GM18951 (cell line): Measurements from ENCODE around the gene DLG4.

Experiments
- POLR2A ChIP-seq: IDR thresholded peaks from 4 replicates; pipeline ENCODE4 v1.6.1; 2011; ENCODE audit warnings: mild to moderate bottlenecking; ENCODE audit not compliant: insufficient read length, insufficient read depth; ENCODE audit errors: extremely low read depth
- in situ Hi-C: fragments of 300-500 bp; cut with MboI; formaldehyde crosslinking; loops from one replicate; pipeline ENCODE4 v1.12.0; 2022; ENCODE audit warnings: low sequenced_read_pairs, mixed read lengths, inconsistent platforms; ENCODE audit not compliant: unreplicated experiment

Gene DLG4

DNA sequence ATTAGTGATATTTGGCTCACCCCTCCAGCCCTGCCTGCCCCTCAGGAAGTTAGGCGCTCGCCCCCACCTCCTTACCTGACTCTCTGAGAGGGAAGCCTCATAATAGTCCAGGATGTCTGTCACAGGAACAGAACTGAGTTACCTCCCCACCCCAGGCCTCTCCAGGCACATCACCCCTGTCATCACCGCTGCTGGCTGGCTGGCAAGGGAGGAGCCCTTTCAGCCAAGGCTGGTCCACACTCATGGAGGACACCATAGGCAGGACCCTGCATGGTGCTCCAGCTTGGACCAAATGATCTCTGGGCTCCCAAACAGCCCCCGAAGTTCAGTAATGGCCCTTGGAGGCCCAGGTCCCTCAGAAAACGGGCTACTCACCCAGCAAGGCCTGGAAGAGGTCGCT lies 1.5 kb downstream of the DLG4 start:
- TF ChIP-seq POLR2A, result no peak
- in situ Hi-C loops, result no loop called here

DNA sequence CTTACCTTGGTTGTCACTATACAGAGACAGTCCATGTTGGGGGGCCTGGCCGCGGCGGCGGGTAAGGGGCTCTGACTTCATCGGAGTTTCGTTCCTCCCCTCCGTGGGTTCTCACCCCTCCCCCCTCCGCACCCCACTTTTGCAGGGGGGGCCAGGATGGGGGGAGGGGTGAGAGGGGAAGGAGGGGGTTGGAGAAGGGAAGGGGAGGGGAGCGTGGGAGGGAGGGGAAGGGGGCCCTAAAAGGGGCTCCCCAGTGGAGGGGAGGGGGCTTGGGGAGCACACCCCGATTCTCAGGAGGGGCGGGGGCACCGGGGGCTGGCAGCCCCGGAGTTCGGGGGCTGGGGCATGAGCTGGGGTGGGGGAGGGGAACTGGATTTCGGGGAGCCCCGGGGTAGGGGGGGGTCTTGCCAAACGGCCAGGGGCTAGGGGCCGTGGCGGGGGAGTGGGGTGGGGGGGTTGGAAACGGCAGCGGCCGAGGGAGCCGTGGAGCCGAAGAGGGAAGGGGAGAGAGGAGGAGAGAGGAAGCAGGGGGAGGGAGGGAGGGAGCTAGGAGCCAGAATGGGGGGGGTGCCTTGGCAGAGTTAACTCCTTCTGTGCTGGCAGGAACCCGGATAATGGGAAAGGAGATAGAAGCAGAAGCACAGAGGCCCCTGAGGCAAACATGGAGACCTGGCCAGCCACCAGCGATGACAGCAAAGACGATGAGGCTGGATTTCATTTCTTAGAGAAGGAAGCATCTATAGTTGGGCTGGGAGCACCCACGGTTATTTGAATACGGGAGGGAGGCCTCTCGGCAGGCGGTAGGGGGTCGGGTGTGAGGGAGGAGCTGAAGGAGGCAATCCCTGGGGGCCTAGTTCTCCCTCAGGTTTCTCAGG lies 2.3 kb downstream of the DLG4 start:
- no peak for TF ChIP-seq POLR2A
- in situ Hi-C loops, result no loop called here

DNA sequence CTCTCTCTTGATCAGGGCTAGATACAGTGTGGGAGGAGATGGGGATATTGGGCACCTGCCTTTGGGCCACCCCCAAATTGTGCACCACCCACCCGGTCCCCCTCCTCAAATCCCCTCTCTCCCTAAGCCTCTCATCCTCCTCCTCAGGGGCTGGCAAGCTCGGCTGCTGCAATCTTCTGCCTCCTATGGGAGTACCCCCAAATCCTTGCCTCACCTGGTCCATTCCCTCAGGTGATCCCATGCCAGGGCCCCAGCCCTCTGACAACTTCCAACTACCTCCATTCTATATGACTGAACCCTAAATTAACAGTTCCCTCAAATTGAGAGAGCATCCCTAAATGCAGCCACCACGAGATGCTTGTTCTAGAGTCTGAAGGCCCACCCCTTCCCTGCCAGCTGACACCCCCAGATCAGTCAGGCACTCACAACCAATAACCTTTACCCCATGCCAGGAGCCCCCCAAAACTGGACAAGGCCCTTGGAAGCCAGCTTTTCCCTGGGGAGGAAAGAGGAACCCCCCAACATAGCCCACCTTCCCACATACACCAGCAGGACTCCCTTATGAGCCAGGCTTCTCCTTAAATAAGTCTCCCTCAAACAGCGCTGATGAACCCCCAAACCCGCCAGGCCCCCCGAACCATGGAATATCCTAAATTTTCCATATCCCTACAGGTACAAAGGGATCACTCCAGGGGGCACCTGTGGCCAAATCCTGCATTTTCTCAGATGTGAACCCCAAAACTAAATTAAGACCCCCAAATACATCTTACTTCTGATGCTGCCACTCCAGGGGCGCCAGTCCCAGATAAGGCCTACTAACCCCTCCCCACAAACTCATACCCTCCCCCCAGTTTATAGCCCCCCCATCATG lies 3.2 kb downstream of the DLG4 start:
- in situ Hi-C loops, result no loop called here
- TF ChIP-seq POLR2A, result no peak

DNA sequence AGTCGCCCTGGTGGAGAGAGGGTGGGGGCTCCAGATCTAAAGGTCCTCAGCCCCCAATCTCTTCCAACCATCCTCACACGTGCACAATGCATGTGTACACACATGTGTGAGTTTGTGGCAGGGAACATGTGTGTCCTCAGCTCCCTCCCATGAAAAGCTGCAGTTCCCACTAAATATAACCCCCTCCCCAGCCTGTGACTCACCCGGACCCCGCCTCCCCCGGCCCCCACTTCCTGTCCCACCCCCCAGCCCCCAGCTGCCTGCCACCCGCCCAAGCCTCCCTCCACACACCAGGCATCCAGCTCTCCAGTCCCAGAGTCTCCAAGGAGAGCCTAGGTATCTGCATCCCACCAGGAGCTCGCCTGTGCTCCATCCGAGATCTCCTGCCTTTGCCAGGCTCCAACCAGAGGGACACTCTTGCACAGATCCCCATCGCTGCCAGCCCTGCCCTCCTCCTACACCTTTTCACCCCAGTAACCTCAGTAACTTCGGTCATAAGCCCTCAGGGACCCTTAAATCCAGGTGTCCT lies 3.9 kb downstream of the DLG4 start:
- no peak for TF ChIP-seq POLR2A

DNA sequence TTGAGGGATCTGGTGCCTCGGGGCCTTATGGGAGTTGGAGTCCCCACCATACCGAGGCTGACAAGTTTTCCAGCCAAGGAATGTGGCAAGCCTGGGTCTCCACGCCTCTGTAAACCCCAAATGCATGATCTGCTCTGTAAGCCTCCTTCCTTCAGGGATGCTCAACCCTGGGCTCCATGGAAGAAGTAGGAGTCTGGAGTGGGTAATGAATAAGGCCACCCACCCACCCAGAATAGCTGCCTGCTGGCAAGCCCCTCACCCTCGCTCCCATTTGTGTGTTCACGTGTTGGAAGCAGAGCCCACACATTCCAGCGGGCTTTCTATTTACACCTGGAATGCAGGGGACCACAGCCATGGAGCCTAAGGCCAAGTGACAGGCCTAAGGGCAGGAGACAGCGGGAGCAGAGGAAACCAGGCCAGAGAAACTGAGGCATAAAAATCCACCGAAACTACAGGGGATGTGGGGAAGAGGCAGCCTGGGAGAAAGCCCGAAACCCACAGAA lies 4.4 kb downstream of the DLG4 start:
- in situ Hi-C loops, result no loop called here
- no peak for TF ChIP-seq POLR2A

More for the DNA sequence above, 3.9 kb downstream of the DLG4 start:
- in situ Hi-C loops, result no loop called here

DNA sequence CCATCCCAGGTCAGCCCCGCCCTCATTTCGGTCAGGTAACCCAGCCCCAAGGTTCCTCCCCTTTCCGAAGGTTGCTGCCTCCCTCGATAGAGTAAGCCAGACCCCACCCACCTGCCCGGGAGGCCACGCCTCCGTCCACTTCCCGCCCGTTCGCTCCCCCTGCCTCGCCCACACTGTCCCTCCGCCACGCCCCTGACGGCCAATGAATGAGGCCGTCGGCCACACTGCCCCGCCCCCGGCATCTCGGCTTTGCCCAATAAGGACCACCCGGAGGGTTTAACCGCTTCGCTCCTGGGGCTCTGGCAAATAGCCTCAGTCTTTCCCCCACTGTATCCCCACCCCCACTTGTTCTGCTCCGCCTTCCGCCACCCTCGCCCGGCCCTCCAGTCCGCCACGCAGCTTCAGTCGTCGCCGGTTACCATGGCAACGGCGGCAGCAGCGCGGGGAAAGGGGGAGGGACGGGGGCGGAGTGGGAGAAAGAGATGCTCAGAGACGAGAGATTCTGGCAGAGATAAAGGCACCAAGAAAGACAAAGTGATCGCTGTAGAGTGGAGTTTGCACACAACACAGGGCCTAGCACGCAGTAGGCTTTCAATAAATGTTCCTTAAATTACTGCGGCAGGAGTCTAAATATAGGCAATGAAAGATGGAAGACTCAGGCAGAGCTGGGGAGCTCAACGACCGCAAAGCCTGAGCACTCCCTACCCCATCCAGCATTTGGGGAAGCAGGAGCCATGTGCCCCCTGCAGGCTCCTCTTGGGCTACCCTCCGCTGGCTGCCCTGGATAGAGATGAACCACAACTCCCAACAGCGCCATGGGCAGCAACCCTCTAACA lies 5.1 kb downstream of the DLG4 start:
- TF ChIP-seq POLR2A, result no peak
- in situ Hi-C loops, result no loop called here

DNA sequence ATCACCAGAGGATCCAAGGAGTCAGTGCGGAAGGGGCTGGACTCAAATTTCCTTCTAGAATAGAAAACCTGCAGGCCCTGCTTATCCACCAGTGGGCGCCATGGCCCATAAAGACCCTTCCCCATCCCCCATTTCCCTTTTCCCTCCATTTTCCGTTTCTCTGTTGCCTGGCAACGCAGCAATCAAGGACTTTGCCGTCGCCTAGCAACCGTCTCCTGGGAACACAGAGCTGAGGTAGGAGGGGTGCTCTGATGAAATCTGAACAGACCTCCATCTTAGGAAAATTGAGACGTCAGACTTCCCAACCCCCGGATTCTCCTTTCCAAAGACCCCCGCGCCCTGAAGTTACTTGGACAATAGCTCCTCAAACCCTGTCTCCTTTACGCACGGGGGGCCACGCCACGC lies 5.7 kb downstream of the DLG4 start:
- in situ Hi-C loops, result no loop called here
- no peak for TF ChIP-seq POLR2A

DNA sequence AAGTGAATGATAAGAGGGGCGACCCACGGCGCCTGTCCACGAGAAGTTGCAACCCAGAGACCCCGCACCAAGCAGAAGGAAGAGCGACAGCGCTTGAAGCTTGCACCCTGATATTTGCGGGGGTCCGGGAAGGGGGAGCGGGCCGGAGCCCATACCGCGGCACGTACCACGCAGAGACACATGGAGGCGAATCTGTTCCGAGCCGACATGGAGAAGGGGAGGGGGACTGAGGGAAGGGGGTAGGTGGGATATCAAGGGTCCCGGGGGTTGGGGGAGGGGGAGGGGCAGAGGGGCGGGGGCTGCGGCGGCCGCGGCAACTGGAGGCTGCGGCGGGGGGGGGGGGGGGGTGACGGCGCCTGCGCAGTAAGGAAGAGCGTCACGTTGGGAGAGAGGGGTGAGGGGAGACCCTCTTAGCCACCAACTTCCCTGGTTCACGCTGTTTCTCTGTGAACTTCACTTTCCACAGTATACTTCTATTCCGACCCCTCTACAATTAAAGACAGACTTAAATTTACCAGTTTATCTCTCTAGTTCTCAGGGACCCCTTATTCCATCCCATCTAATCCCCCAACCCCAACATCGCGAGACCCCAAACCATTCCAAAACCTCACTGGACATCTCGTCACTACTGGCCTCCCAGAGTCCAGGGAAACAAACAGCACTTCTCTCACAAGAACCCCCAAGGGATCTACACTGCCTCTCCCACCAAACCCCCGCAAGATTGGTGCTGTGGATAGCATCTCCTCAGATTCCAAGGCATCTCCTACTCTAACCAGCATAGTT lies 8.0 kb downstream of the DLG4 start:
- in situ Hi-C loops, result no loop called here
- no peak for TF ChIP-seq POLR2A

DNA sequence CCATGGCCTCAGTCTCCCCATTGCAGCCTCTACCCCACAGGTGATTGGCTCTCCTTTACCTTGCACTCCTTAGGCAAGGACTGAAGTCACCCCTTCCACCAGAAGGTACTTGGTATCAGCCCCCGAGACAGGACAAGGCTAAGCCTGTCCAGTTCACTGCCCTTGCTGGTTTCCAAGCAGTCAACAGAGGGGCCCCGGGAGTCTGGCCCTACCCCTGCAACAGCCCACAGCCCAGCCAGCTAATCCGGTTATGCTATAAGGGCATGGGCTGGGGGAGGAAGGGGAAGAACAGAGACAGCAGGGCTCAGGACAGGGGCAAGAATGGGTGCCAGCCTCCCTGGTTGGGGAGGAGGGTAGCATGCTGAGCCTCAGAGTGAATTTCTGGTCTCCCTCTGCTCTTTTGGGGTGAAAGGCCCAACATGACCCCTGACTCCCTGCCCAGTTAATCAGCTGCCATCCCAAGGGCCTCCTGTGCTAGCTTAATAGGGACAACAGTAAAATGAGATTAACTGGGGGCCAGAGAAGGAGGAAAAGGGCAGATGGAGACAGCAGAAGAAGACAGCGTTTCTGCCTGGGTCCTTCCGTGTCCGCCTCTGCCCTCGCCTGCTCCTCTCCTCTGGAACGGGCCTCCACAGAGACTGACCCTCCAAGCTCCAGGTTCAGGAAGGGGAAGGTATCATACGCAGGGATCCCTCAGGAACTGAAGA lies 10.7 kb downstream of the DLG4 start:
- in situ Hi-C loops, result no loop called here

DNA sequence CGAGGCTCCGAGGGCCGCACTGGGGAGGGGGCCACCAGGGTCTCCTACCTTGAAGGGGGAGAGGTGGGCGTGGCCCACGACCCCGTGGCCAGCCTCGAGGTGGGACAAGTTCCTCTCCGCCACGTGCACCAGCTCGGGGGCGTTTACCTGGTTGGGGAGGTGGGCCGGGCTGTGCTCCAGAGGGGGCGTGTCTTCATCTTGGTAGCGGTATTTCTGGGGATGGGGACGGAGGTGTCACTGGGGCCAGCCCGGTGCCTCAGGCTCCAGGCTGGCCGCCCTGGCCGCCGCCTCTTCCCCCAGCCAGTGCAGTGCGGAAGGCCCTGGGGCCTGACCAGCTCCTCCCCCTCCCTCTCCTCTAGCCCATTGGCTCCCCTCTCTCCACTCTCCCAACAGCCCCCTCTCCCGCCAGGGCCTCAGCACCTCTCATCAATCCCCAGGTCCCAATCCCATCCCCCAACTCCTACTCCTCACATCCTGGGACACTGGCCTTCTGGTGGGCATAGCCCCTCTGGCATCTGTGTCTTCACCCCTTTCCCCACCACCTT lies 11.5 kb downstream of the DLG4 start:
- in situ Hi-C loops, result no loop called here
- no peak for TF ChIP-seq POLR2A

More for the DNA sequence above, 10.7 kb downstream of the DLG4 start:
- TF ChIP-seq POLR2A, result no peak
